Upper lobe of left lung (tissue), 4 donors: Measurements from ENCODE around the gene ASPDH.

Experiments
- CTCF ChIP-seq, 6 experiments: fragments of 450-650 bp in 4 of 6; fragments of 200-600 bp in 2 of 6; sonication (generic) in 2 of 6; IDR thresholded peaks; one replicate each; pipeline ENCODE4 v1.5.1; 2016 to 2019; ENCODE audit warnings: antibody characterized with exemption in 6 of 6
- EP300 ChIP-seq, 4 donors: sonication (generic); formaldehyde crosslinking; IDR thresholded peaks; one replicate each; pipeline ENCODE4 v1.5.1; 2017; ENCODE audit warnings: antibody characterized with exemption in 4 of 4, control low read depth in 2 of 4
- POLR2A ChIP-seq, 4 donors: fragments of 450-650 bp; IDR thresholded peaks; one replicate each; pipeline ENCODE4 v1.5.1; 2016 to 2017; ENCODE audit warnings: antibody characterized with exemption in 4 of 4, mild to moderate bottlenecking in 2 of 4
- POLR2AphosphoS5 ChIP-seq, 2 donors: sonication (generic); formaldehyde crosslinking; IDR thresholded peaks; one replicate each; pipeline ENCODE4 v1.5.1; 2017; ENCODE audit warnings: antibody characterized with exemption in 2 of 2

- TF ChIP-seq CTCF (IDR thresholded peaks at IDR 0.05) (no peak), EP300 (IDR thresholded peaks at IDR 0.05) (no peak), POLR2A (IDR thresholded peaks at IDR 0.05) (no peak), POLR2AphosphoS5 (IDR thresholded peaks at IDR 0.05) (no peak)
Observed at GRCh38 chr19:50490991-50491472, 22.7 kb downstream of the ASPDH start.
